Small intestine (tissue), 7 donors: ENCODE results near the gene CD44. TPM values are rescaled to one million over a fixed set of nuclear protein-coding genes. Genes with fewer than 3 reads are reported as not detected.

Experiments
- DNase-seq, 2 donors: peaks; one replicate each; pipeline versions ENCODE4 v3.0.0 to v3.0.0-alpha.2; 2013
- FAIRE-seq: peaks from 2 replicates; lab custom pipeline; 2012; peaks lifted over from hg19 to GRCh38; lab: Jason Lieb, UNC
- H3K27ac ChIP-seq, 3 donors: one replicate each; pipeline ENCODE4 v1.5.1; 2013; ENCODE audit warnings: low read length in 2 of 3, mild to moderate bottlenecking in 2 of 3, control low read depth in 1 of 3, inconsistent platforms in 1 of 3, low read depth in 1 of 3, moderate library complexity in 1 of 3
- H3K27me3 ChIP-seq, 3 donors: one replicate each; pipeline ENCODE4 v1.6.1; 2013; ENCODE audit warnings: low read length in 3 of 3, inconsistent platforms in 1 of 3; ENCODE audit not compliant: control insufficient read depth in 3 of 3, insufficient read depth in 3 of 3
- H3K36me3 ChIP-seq, 3 donors: one replicate each; pipeline ENCODE4 v1.6.1; 2013; ENCODE audit warnings: low read length in 3 of 3, inconsistent platforms in 1 of 3, low read depth in 1 of 3, mild to moderate bottlenecking in 1 of 3, moderate library complexity in 1 of 3; ENCODE audit not compliant: control insufficient read depth in 3 of 3, insufficient read depth in 2 of 3
- H3K4me1 ChIP-seq, 3 donors: one replicate each; pipeline ENCODE4 v1.6.1; 2013; ENCODE audit warnings: low read length in 2 of 3, inconsistent platforms in 1 of 3, low read depth in 1 of 3, mild to moderate bottlenecking in 1 of 3, moderate library complexity in 1 of 3; ENCODE audit not compliant: control insufficient read depth in 3 of 3, insufficient read depth in 2 of 3
- H3K4me3 ChIP-seq, 3 donors: one replicate each; pipeline ENCODE4 v1.5.1; 2013; ENCODE audit warnings: low read length in 3 of 3, control low read depth in 1 of 3, inconsistent platforms in 1 of 3, low read depth in 1 of 3, mild to moderate bottlenecking in 1 of 3, moderate library complexity in 1 of 3
- H3K9me3 ChIP-seq, 2 donors: one replicate each; pipeline ENCODE4 v1.6.1; 2013; ENCODE audit warnings: low read depth in 1 of 2, low read length in 1 of 2; ENCODE audit not compliant: control insufficient read depth in 2 of 2, insufficient read depth in 1 of 2
- WGBS, 3 donors: extraction: QIAGEN DNeasy Blood & Tissue Kit; methylation state at CpG; one replicate each; pipeline ENCODE4 v1.1.7; 2013; 5-methylcytosine and 5-hydroxymethylcytosine counted together
- polyA plus RNA-seq, 4 donors: library from polyadenylated mRNA; stranded (reverse) in 3 of 4; unstranded in 1 of 4; fragments of 200-250 nt in 3 of 4; fragments of 120-200 nt in 1 of 4; gene quantifications; one replicate each; pipeline versions ENCODE4 v1.2.1 to v1.2.3, GENCODE V29; 2013
- donor health status: healthy with polysubstance abuse.
- donor health status: control.
- donor health status: control.
- donor health status: Bipolar disorder and iron deficiency.
- donor health status: healthy.

Gene CD44
- polyA plus RNA-seq, 4 donors: 5.4 to 89.6 (median 19.6) TPM

DNA sequence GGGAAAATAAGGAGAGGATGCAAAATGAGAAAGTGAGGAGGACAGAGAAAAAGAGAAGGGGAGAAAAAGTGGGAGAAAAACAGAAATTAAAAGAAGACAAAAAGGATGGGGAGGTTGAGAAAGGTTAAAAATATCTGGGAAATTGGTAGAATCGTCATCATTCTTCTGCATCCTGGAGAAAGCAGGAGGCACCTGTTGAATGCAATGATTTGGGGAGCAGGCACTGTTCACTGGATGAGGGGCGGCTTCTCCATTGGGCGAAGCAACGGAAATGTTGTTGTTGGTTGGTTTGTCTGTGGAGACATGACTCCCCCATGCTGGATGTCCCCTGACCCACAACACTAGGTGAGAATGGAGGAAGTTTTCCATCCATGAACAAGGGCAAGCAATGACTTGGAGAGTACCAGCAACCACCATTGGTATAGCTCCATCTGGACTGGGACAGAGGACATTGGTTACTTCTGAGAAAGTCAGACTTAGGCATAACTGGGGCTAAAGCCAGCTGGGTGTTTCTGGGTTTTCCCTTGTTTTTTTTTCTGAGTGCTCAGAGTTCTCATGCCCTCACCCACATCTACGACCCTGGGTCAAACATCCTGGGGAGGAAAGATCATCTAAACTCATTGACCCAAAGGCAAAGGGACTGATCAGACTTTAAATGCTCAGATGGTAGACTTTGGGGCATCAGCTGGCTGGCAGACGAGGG lies 11.9 kb upstream of the CD44 start:
- Histone ChIP-seq H3K27ac (no peak overlapping the region), H3K4me3 (no peak overlapping the region), H3K36me3 (no peaks in the 10 kb centered on the region), H3K27me3 (no peaks in the 10 kb centered on the region), H3K9me3 (no peaks in the 10 kb centered on the region), H3K4me1 (no peaks in the 10 kb centered on the region)
- FAIRE-seq: no peak
- WGBS, 3 donors: 77 to 87% (median 79%) methylated on average over 6 of the region's 6 CpGs
- DNase-seq: no peak

DNA sequence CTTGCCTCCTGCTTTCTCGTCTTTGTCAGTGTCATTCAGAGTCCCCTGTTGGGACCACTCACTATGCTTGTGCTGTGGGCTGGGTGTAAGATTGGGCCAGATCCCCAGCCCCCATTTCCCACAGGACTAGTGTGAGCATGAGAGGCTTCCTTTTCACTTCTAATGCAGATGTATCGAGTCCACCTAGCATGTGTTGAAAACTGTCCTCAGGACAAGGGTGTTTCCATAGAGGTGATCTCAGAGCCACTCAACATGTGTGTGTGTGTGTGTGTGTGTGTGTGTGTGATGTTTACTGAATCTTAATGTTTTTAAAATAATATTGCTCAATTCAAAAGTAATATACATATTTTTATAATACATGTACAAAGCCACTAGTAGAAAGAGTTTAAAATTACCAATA lies 11.4 kb upstream of the CD44 start:
- Histone ChIP-seq H3K27me3 (no peaks in the 10 kb centered on the region), H3K27ac (no peak overlapping the region), H3K4me3 (no peak overlapping the region), H3K4me1 (no peaks in the 10 kb centered on the region), H3K36me3 (no peaks in the 10 kb centered on the region), H3K9me3 (no peaks in the 10 kb centered on the region)
- 50 to 83% (median 68%) methylated on average over 2 of the region's 2 CpGs for WGBS, 3 donors
- FAIRE-seq: no peak
- DNase-seq: no peak

DNA sequence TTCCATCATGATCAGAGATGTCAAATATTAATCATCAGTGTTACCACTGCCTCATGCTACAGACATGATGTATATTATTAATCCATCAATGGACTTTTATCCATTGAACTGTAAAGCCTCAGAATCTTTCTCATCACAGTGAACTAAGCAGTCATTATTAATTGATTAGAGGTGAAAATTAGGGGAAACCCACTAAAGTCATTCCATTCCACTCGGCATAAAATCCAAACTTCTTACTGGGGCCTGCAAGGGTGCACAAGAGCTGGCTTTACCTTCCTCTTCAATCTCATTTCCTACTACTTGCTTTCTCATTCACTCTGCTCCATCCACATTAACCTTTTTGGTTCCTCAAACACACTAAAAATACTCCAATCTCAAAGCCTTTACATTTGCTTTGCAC lies 7.9 kb upstream of the CD44 start:
- WGBS, 3 donors: 73 to 95% (median 81%) methylated on average over 1 of the region's 1 CpG
- FAIRE-seq: no peak
- Histone ChIP-seq H3K4me1 (no peaks in the 10 kb centered on the region), H3K27me3 (peaks cover 0 to 4% (median 0%) of the 10 kb centered on the region in 3 donors), H3K9me3 (no peaks in the 10 kb centered on the region), H3K27ac (no peak overlapping the region), H3K36me3 (no peaks in the 10 kb centered on the region), H3K4me3 (no peak overlapping the region)
- DNase-seq: no peak

DNA sequence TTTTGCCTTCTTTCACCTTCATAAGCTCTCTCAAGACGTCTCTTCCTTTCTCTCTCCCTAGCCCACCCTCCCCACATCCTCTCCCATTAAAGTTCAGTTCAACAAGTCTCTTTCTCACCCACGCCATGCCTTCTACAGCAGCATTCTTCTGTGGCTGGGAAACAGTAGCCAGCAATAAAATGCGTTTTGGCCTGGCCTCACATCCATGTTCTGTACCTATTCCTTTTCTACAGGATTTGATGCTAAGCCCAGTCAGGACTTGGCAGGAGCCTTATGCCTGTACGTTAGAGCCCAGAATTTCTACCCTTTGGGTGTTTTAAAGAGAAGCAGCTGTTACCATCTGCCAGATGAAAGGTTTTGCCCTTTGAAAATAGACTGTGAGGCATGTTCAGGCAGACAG lies 7.1 kb upstream of the CD44 start:
- Histone ChIP-seq H3K27me3 (peaks cover 0 to 7% (median 0%) of the 10 kb centered on the region in 3 donors), H3K4me1 (no peaks in the 10 kb centered on the region), H3K27ac (no peak overlapping the region), H3K4me3 (no peak overlapping the region), H3K9me3 (no peaks in the 10 kb centered on the region), H3K36me3 (no peaks in the 10 kb centered on the region)
- DNase-seq: no peak
- WGBS, 3 donors: 86 to 90% (median 89%) methylated on average over 4 of the region's 4 CpGs
- no peak for FAIRE-seq

DNA sequence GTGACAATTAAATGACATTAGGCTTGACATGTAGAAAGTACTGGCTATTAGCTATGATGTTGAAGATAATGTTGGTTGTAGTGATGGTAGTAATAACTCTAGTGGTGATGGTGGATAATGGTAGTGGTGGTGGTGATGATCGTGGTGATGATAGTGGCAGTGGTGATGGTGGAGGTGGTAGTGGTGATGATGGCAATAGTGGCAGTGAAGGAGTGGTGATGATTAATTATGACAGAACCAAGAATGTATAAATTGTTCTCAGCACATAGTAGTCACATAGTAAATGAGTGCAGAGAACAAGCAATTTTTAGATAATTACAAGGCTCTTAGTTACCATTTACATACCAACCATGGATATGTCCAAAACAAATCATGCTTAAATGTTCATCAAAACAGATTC lies 5.3 kb upstream of the CD44 start:
- H3K27me3 ChIP-seq: peaks cover 0 to 16% (median 0%) of the 10 kb centered on the region in 3 donors
- FAIRE-seq: no peak
- H3K27ac ChIP-seq: no peak overlapping the region
- peaks cover 0 to 3% (median 0%) of the 10 kb centered on the region in 3 donors for H3K4me1 ChIP-seq
- H3K36me3 ChIP-seq: no peaks in the 10 kb centered on the region
- no peaks in the 10 kb centered on the region for H3K9me3 ChIP-seq
- no peak overlapping the region for H3K4me3 ChIP-seq
- DNase-seq: no peak
- WGBS, 3 donors: 81 to 97% (median 91%) methylated on average over 1 of the region's 1 CpG

DNA sequence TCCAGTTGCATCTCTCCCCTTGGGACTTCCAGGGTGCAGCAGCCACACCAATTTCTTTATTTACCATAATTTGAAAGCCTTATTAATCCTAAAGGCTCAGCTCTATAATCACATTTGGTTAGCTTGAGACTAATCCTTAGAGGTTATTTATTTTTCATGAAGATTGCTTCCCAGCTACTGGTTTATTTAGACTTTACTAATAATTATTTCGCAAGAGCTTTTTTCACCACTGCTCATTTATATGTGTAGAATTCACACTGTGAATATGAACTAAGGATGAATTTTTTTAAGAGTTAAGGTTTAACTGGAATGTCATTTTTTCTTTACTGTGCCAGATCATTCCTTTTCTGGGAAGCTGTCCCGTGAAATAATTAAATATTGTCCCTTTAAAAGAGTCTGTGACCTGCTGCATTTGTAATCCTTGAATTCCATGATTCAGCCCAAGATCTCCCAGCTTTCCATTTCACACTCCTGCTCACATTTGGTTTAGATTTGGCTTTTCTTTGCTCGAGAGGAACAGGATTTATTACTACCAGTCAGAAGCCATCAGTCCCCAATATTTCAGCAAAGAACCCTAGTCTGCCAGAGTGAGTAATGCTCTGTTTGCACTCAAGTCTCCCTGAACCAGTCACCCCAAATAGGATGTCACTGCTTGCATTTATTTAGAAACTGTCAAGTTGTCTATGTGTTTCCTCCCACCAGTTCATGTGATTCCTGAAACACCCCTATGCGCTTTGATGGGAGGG lies 4.4 kb upstream of the CD44 start:
- WGBS, 3 donors: 75 to 86% (median 84%) methylated on average over 4 of the region's 4 CpGs
- Histone ChIP-seq H3K4me3 (no peak overlapping the region), H3K36me3 (no peaks in the 10 kb centered on the region), H3K9me3 (no peaks in the 10 kb centered on the region), H3K27me3 (peaks cover 0 to 25% (median 0%) of the 10 kb centered on the region in 3 donors), H3K27ac (no peak overlapping the region), H3K4me1 (peaks cover 0 to 3% (median under 1%) of the 10 kb centered on the region in 3 donors)
- DNase-seq (no peak), FAIRE-seq (no peak)

DNA sequence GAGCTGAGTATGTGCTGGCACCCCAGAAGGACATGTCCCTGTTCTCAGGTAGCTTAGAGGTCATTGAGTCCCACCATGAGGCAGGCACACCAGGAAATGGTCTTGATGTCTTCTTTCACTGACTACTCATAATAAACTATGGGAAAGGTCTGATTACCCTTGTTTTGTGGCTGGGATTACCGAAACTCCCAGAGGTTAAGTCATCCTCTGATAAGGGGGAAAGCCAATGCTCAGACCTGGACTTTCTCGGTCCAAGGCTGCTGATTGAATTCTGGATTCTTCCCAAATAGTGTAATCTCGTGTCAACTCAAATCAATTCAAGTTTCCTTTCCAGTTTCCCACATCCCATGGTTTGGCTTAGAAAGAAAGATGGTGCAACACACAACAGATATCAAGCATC lies 3.7 kb upstream of the CD44 start:
- Histone ChIP-seq H3K9me3 (no peaks in the 10 kb centered on the region), H3K27ac (no peak overlapping the region), H3K4me3 (no peak overlapping the region), H3K4me1 (peaks cover 3 to 6% (median 4%) of the 10 kb centered on the region in 3 donors), H3K36me3 (no peaks in the 10 kb centered on the region), H3K27me3 (peaks cover 0 to 31% (median 0%) of the 10 kb centered on the region in 3 donors)
- no peak for FAIRE-seq
- DNase-seq: no peak
- WGBS, 3 donors: 55 to 67% (median 65%) methylated on average over 3 of the region's 3 CpGs

DNA sequence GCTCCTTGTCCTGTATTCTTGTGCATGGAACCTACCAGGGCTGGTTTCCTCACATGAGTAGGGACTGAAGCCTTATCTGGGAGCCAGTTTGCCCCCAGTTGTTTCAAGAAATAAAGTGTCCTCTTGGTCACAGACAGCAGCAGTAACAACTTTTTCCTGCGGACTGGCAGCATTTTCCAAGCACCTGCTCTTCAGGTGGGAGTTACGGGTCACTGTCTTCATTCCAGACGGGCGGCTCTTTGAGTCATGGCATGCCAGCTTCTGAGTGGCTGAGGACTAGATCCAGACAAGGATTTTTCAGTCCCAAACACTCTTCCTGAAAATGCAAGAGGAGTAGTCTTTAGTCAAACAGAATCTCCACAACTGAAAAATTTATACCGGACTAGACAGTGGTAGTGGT lies 2.7 kb upstream of the CD44 start:
- no peak overlapping the region for H3K4me3 ChIP-seq
- no peaks in the 10 kb centered on the region for H3K9me3 ChIP-seq
- H3K4me1 ChIP-seq: peaks cover 4 to 6% (median 5%) of the 10 kb centered on the region in 3 donors
- peaks cover 0 to 35% (median 0%) of the 10 kb centered on the region in 3 donors for H3K27me3 ChIP-seq
- DNase-seq (no peak), FAIRE-seq (no peak)
- WGBS, 3 donors: 92 to 94% (median 92%) methylated on average over 5 of the region's 5 CpGs
- no peak overlapping the region for H3K27ac ChIP-seq
- no peaks in the 10 kb centered on the region for H3K36me3 ChIP-seq
